CD14-positive monocyte (primary cell): ENCODE results near the gene DDI2. TPM values are rescaled to one million over a fixed set of nuclear protein-coding genes. Genes with fewer than 3 reads are reported as not detected.

ENCODE experiments used
- DNase-seq, 3 donors: peaks; one replicate each; pipeline ENCODE4 v3.0.0-alpha.2; 2011 to 2022
- H2AFZ ChIP-seq: 2 replicates; pipeline ENCODE4 v1.6.0; 2012; ENCODE audit warnings: mild to moderate bottlenecking, low read depth, low read length, inconsistent platforms; ENCODE audit not compliant: insufficient read depth, poor library complexity, severe bottlenecking
- H3K27ac ChIP-seq, 2 donors: 1 replicate in 1 of 2; 2 replicates in 1 of 2; pipeline ENCODE4 v1.5.1; 2012 to 2013; ENCODE audit warnings: low read length in 2 of 2, control low read depth in 1 of 2, inconsistent platforms in 1 of 2, low read depth in 1 of 2, mild to moderate bottlenecking in 1 of 2
- H3K27me3 ChIP-seq, 2 donors: one replicate each; pipeline versions ENCODE4 v1.6.0 to v1.6.1; 2011 to 2013; ENCODE audit warnings: low read length in 2 of 2; ENCODE audit not compliant: control insufficient read depth in 2 of 2, insufficient read depth in 2 of 2
- H3K36me3 ChIP-seq, 2 donors: replicated peaks in 1 of 2; 1 replicate in 1 of 2; 2 replicates in 1 of 2; pipeline versions ENCODE4 v1.5.1 to v1.6.1; 2012 to 2013; ENCODE audit warnings: low read length in 2 of 2, control low read depth in 1 of 2, inconsistent platforms in 1 of 2, mild to moderate bottlenecking in 1 of 2; ENCODE audit not compliant: insufficient read depth in 2 of 2, control insufficient read depth in 1 of 2
- H3K4me1 ChIP-seq, 2 donors: 1 replicate in 1 of 2; 2 replicates in 1 of 2; pipeline versions ENCODE4 v1.5.1 to v1.6.1; 2012 to 2013; ENCODE audit warnings: low read length in 2 of 2, control low read depth in 1 of 2, inconsistent platforms in 1 of 2, mild to moderate bottlenecking in 1 of 2, moderate library complexity in 1 of 2; ENCODE audit not compliant: insufficient read depth in 2 of 2, control insufficient read depth in 1 of 2
- H3K4me2 ChIP-seq: replicated peaks from 2 replicates; pipeline ENCODE3; 2012; ENCODE audit warnings: low read length, moderate library complexity, mild to moderate bottlenecking; ENCODE audit not compliant: poor library complexity, severe bottlenecking; ENCODE audit errors: extremely low read depth
- H3K4me3 ChIP-seq, 3 experiments: fragments of 200-600 bp in 1 of 3; sonication (generic) in 1 of 3; replicated peaks in 1 of 3; 1 replicate in 2 of 3; 2 replicates in 1 of 3; pipeline ENCODE4 v1.5.1; 2011 to 2013; ENCODE audit warnings: low read length in 3 of 3, mild to moderate bottlenecking in 3 of 3, control low read depth in 2 of 3, low read depth in 2 of 3, inconsistent platforms in 1 of 3, moderate library complexity in 1 of 3
- H3K79me2 ChIP-seq: 2 replicates; pipeline ENCODE4 v1.6.0; 2012; ENCODE audit warnings: mild to moderate bottlenecking, control low read depth, inconsistent platforms, low read length, moderate library complexity; ENCODE audit not compliant: insufficient read depth
- H3K9ac ChIP-seq: 2 replicates; pipeline ENCODE4 v1.6.0; 2017; ENCODE audit warnings: low read length, mild to moderate bottlenecking; ENCODE audit not compliant: insufficient read depth, poor library complexity, severe bottlenecking
- H3K9me3 ChIP-seq, 2 donors: replicated peaks in 1 of 2; 1 replicate in 1 of 2; 2 replicates in 1 of 2; pipeline versions ENCODE4 v1.5.1 to v1.6.1; 2012 to 2013; ENCODE audit warnings: low read length in 2 of 2, control low read depth in 1 of 2; ENCODE audit not compliant: control insufficient read depth in 1 of 2, insufficient read depth in 1 of 2
- H4K20me1 ChIP-seq: 2 replicates; pipeline ENCODE4 v1.6.0; 2012; ENCODE audit warnings: mild to moderate bottlenecking, low read length, control low read depth, moderate library complexity; ENCODE audit not compliant: insufficient read depth
- H3K27ac Mint-ChIP-seq, 7 donors: one replicate each; pipeline ENCODE4 v1.8.0; 2020; ENCODE audit warnings: mild to moderate bottlenecking in 7 of 7, mixed read lengths in 7 of 7, moderate library complexity in 6 of 7, inconsistent platforms in 2 of 7
- H3K27me3 Mint-ChIP-seq, 3 donors: one replicate each; pipeline ENCODE4 v1.8.0; 2021 to 2022; ENCODE audit warnings: low read depth in 3 of 3, mild to moderate bottlenecking in 3 of 3, mixed read lengths in 3 of 3, moderate library complexity in 3 of 3, inconsistent platforms in 1 of 3
- H3K36me3 Mint-ChIP-seq, 2 donors: one replicate each; pipeline ENCODE4 v1.8.0; 2020; ENCODE audit warnings: mixed read lengths in 2 of 2, inconsistent platforms in 1 of 2, mild to moderate bottlenecking in 1 of 2
- H3K4me1 Mint-ChIP-seq: one replicate; pipeline ENCODE4 v1.8.0; 2020; ENCODE audit warnings: mild to moderate bottlenecking, mixed read lengths
- H3K4me3 Mint-ChIP-seq, 2 donors: one replicate each; pipeline ENCODE4 v1.8.0; 2020; ENCODE audit warnings: mild to moderate bottlenecking in 2 of 2, mixed read lengths in 2 of 2, moderate library complexity in 1 of 2
- H3K9me3 Mint-ChIP-seq, 7 donors: one replicate each; pipeline ENCODE4 v1.8.0; 2020 to 2022; ENCODE audit warnings: mixed read lengths in 7 of 7, mild to moderate bottlenecking in 6 of 7, moderate library complexity in 6 of 7, inconsistent platforms in 2 of 7
- CTCF ChIP-seq: fragments of 200-600 bp; IDR thresholded peaks from one replicate; pipeline ENCODE4 v1.8.0; 2022; ENCODE audit warnings: antibody characterized with exemption, mild to moderate bottlenecking
- WGBS: methylation state at CpG from one replicate; pipeline ENCODE4 v1.1.5; 2013; ENCODE audit warnings: missing lambda C conversion rate; ENCODE audit not compliant: insufficient coverage; 5-methylcytosine and 5-hydroxymethylcytosine counted together
- intact Hi-C, 2 donors: fragments of 100-400 bp; cut with micrococcal nuclease; formaldehyde crosslinking; loops; one replicate each; pipeline versions ENCODE4 v1.15.0 to v1.15.1; 2023
- polyA plus RNA-seq, 3 donors: library from polyadenylated mRNA; depleted of rRNA in 1 of 3; unstranded in 2 of 3; stranded (reverse) in 1 of 3; fragments of 300-500 nt in 2 of 3; fragments of >200 nt in 1 of 3; fragmentation: Illumina TruSeq in 2 of 3; gene quantifications; 1 replicate in 2 of 3; 2 replicates in 1 of 3; pipeline ENCODE4 v1.2.3, GENCODE V29; 2012 to 2021

The DDI2 gene
- polyA plus RNA-seq, 3 donors = 2.5 to 5.4 (median 3.2) TPM

- no peak for TF ChIP-seq CTCF
- Histone ChIP-seq H3K79me2 (peaks cover 96% of the 10 kb centered on the region), H3K4me1 (no peaks in the 10 kb centered on the region), H3K4me2 (no peak overlapping the region), H2AFZ (no peak overlapping the region), H3K27me3 (no peaks in the 10 kb centered on the region), H3K27ac (no peak overlapping the region), H3K9me3 (no peaks in the 10 kb centered on the region), H4K20me1 (peaks cover 99% of the 10 kb centered on the region), H3K9ac (no peak overlapping the region), H3K36me3 (peaks cover 10 to 32% of the 10 kb centered on the region in 2 donors), H3K4me3 (no peak overlapping the region)
- Mint-ChIP-seq H3K36me3 (peaks cover 28 to 45% of the 10 kb centered on the region in 2 donors), H3K4me3 (no peak overlapping the region), H3K27ac (peak overlapping the region in 3 of 7 donors; percentile 6 to 79 (median 60)), H3K27me3 (peaks cover 0 to 4% (median 2%) of the 10 kb centered on the region in 3 donors), H3K4me1 (peaks cover 12% of the 10 kb centered on the region), H3K9me3 (no peaks in the 10 kb centered on the region)
- no peak for DNase-seq
- intact Hi-C loops = no loop called here
- WGBS = 93% methylated on average over 9 of the region's 17 CpGs
Measured at GRCh38 chr1:15704526-15705183, 87.4 kb downstream of the DDI2 start.

GRCh38 chr1:15705184-15705566 is 87.9 kb downstream of the DDI2 start:
- Mint-ChIP-seq H3K27ac (no peak overlapping the region), H3K36me3 (peaks cover 28 to 45% of the 10 kb centered on the region in 2 donors), H3K27me3 (peaks cover 0 to 2% (median 1%) of the 10 kb centered on the region in 3 donors), H3K9me3 (no peaks in the 10 kb centered on the region), H3K4me1 (peaks cover 12% of the 10 kb centered on the region), H3K4me3 (no peak overlapping the region)
- no peak for DNase-seq
- intact Hi-C loops = no loop called here
- TF ChIP-seq CTCF = no peak
- Histone ChIP-seq H3K9me3 (no peaks in the 10 kb centered on the region), H4K20me1 (peaks cover 99% of the 10 kb centered on the region), H2AFZ (no peak overlapping the region), H3K4me1 (no peaks in the 10 kb centered on the region), H3K4me2 (no peak overlapping the region), H3K27me3 (no peaks in the 10 kb centered on the region), H3K36me3 (peaks cover 10 to 28% of the 10 kb centered on the region in 2 donors), H3K9ac (no peak overlapping the region), H3K27ac (no peak overlapping the region), H3K79me2 (peaks cover 96% of the 10 kb centered on the region), H3K4me3 (no peak overlapping the region)
- 100% methylated on average over 9 of the region's 11 CpGs for WGBS
